Measurements from ENCODE around the gene NATD1.

NATD1 gene

GRCh38 chr17:21214777-21215541, 38.3 kb downstream of the NATD1 start:
- DNase-seq (ENCODE audit: low spot score): no peak

- peak; percentile 96 for DNase-seq (ENCODE audit: low spot score)
Measured at GRCh38 chr17:21214015-21214776, 39.0 kb downstream of the NATD1 start, which contains the start of gene TMEM11. Gene TMEM11 (minus strand): TSS chr17:21214161. CDS start chr17:21214152, 9 bp downstream.

- peak; percentile 19 for DNase-seq (ENCODE audit: low spot score)
Measured at GRCh38 chr17:21213638-21214014, 39.6 kb downstream of the NATD1 start.

GRCh38 chr17:21212826-21213637, 40.2 kb downstream of the NATD1 start:
- DNase-seq (ENCODE audit: low spot score): no peak

- no peak for DNase-seq (ENCODE audit: low spot score)
Measured at GRCh38 chr17:21211825-21212479, 41.3 kb downstream of the NATD1 start.

- DNase-seq (ENCODE audit: low spot score): no peak
Measured at GRCh38 chr17:21210411-21211076, 42.7 kb downstream of the NATD1 start.

GRCh38 chr17:21209511-21210175, 43.6 kb downstream of the NATD1 start:
- no peak for DNase-seq (ENCODE audit: low spot score)

GRCh38 chr17:21208352-21208751, 44.9 kb downstream of the NATD1 start:
- DNase-seq (ENCODE audit: low spot score): no peak

GRCh38 chr17:21204935-21205334, 48.3 kb downstream of the NATD1 start:
- DNase-seq (ENCODE audit: low spot score): no peak

GRCh38 chr17:21202512-21202911, 50.7 kb downstream of the NATD1 start:
- no peak for DNase-seq (ENCODE audit: low spot score)

GRCh38 chr17:21201874-21202273, 51.3 kb downstream of the NATD1 start:
- no peak for DNase-seq (ENCODE audit: low spot score)

- no peak for DNase-seq (ENCODE audit: low spot score)
Measured at GRCh38 chr17:21201298-21201595, 52.0 kb downstream of the NATD1 start.

GRCh38 chr17:21200590-21201297, 52.5 kb downstream of the NATD1 start:
- no peak for DNase-seq (ENCODE audit: low spot score)

- DNase-seq (ENCODE audit: low spot score): no peak
Measured at GRCh38 chr17:21199856-21200255, 53.4 kb downstream of the NATD1 start.

- no peak for DNase-seq (ENCODE audit: low spot score)
Measured at GRCh38 chr17:21199311-21199710, 53.9 kb downstream of the NATD1 start.

GRCh38 chr17:21198411-21198810, 54.8 kb downstream of the NATD1 start:
- DNase-seq (ENCODE audit: low spot score): no peak

- DNase-seq (ENCODE audit: low spot score): no peak
Measured at GRCh38 chr17:21196126-21196525, 57.1 kb downstream of the NATD1 start.

GRCh38 chr17:21194703-21195102, 58.5 kb downstream of the NATD1 start:
- DNase-seq (ENCODE audit: low spot score): no peak

GRCh38 chr17:21194226-21194625, 59.0 kb downstream of the NATD1 start:
- DNase-seq (ENCODE audit: low spot score): no peak

GRCh38 chr17:21193031-21193430, 60.2 kb downstream of the NATD1 start:
- no peak for DNase-seq (ENCODE audit: low spot score)
